ENCODE measurements around the gene GJC2.
A peak's percentile ranks its signal among the peaks of the same experiment; 100 is the strongest.

The GJC2 gene

DNA sequence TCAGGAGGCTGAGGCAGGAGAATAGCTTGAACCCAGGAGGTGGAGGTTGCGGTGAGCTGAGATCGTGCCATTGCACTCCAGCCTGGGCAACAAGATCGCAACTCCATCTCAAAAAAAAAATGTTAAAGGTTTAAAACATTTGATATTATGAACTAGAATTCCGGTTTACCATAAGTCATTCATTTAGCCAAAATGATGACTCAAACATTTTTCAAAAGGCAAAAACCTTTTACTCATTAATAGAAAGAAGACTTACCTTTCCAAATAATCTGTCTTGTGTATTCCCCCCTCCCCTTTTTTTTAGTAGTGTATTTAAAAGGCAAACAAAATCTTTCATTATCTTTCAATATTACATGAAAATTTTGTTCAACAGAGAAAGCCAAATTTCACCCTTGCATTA, 32.4 kb upstream of the GJC2 start:
- DNase-seq = no peak

DNA sequence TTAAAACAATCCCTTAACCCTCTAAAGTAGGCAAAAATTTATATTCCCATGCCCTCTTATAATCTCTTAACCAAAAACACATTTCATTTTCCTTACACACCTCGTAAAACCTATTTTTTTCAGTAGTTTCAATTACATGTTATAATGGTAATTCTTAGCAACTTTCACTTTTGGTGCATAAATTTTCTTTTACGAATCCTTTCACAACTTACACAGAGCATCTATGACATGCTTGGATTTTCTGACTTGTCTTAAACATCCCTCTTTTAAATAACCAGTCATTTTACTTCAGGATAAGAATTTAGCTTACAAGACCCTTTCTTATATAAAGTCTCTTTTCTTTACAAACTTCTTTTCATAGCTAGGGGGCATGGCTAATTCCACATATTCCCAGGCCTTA, 31.7 kb upstream of the GJC2 start:
- DNase-seq = peak; percentile 30

DNA sequence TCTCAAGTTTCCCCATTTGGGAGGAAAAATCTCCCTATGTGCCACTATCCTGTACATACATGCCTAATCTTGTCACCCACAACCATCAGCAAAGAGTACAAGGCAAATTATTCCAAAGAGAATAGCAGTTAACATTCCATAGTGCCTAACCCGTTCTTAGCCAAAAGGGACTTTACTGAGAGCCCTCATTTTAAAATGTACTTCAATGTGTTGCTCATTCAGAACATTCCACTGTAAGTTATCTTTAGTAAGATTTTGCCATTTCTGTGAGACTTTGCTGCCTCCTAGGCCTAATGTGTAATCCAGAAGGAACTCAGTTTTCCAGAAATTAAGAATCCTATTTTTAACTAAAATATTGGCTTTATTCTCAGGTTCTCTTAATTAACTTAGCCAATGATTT, 29.4 kb upstream of the GJC2 start:
- DNase-seq = no peak

DNA sequence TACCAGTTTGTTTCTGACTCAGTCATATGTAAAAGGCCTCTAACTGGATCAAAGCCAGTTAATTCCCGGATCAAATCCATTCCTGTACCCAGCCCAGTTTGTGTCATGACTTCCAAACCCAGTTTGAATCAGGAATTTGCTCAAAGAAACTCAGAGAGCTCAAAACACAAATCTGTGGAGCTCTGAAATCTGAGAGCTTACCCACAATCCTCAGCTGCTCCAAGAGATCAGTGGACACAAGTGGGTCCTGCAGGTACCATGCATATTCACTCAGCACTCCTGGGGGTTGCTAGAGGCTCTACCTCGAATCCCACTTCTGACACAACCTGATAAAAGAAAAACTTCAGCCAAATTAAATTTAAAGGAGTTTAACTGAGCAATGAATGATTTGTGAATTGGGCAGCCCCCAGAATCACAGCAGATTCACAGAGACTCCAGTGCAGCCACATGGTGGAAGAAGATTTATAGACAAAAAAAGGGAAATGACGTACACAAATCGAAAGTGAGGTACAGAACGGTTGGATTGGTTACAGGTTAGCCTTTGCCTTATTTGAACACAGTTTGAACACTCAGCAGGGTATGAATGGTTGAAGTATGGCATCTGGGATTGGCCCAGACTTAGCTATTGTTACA, 28.8 kb upstream of the GJC2 start:
- DNase-seq = no peak

DNA sequence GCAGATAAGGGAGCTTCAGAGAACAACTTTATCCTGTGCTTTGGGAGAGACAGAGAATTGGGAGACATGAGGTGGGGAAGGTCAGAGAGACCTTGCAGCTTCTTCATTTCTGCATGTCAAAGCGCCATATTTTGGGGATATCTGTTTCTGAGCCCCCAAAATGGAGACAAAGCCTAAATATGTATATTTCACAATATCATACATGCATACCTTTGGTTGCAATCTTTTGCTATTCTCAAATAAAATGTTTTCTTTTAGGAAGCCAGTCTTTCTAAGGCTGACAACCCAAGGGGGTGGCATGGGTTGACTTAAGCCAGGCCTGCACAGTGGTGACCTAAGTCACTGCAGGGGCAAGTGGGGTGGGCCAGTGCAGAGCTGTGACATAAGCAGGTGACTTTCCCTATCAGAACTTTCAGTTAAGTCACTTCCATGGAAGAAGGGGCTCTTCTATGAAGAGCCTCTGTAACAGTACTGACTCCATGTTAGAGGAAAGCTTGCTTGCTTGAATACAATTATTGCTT, 26.7 kb upstream of the GJC2 start:
- DNase-seq = no peak

DNA sequence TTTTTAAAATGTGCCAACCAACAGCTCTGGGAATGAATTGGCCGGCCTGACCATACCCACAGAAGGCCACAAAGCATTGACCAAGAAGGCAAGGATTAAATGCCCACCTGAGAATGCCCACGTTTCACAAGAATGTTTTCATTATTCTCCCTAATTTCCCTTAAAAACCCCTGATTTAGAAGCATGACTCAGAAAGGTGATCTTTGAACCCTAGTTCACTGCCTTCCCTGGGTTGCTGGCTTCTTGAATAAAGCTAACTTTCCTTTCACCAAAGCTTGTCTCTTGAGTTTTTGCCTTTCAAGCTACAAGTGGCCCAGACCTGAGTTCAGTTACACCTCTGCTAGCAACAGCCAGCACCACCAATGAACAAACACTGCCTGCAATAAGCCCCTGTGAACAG, 26.2 kb upstream of the GJC2 start:
- no peak for DNase-seq

DNA sequence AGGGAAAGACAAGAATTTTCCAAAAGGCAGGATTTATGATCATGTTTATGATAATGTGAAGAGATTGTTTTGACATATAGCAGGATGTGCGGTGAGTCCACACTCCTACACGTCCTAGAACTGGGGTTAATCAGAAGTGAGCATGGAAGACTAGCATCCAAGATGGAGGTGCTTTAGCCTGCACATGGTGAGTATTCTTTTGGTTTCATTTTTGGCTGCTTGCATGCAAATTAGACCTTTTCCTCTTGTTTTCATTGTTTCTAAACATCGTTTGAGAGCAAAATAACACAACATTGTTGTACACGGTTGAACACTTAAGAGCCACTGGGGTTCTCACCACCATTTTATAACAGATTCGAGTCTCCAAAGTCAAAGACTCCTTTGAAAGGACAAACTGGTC, 24.5 kb upstream of the GJC2 start:
- DNase-seq = no peak

DNA sequence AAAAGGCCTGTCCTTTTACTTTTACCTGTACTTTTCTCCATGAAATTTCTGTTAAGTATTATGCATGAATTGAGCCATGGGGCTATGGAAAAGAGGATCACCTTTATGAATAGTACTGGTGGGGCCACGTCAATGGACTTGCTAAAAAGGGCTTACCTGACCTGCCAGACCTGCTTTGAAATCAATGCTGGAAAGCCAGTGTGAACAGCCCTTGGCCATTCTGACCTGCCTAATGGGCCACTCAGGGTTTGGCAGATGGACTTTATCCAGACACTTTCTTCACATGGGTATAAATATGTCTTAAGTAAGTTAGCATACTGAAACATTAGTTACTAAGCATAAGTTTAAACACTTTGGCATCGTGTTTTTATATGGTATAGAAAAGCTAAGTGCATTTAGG, 18.0 kb upstream of the GJC2 start:
- DNase-seq = no peak

DNA sequence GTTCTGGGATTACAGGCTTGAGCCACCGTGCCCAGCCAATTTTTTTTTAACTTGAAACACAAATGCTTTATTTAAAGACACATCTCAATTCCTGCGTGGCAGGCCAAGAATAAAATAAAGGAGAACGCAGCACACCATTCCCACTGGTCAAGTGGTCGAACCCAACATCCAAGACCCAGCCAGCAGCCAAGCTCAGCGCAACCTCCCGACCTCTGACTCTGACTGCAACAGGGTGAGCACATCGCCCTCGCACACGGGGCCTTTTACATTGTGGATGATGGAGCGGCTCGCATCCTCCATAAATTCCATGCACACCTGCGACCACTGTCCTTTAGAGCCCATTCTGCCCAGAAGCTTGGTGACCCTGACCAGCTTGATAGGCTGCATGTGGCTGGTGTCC, 15.1 kb upstream of the GJC2 start:
- no peak for DNase-seq

DNA sequence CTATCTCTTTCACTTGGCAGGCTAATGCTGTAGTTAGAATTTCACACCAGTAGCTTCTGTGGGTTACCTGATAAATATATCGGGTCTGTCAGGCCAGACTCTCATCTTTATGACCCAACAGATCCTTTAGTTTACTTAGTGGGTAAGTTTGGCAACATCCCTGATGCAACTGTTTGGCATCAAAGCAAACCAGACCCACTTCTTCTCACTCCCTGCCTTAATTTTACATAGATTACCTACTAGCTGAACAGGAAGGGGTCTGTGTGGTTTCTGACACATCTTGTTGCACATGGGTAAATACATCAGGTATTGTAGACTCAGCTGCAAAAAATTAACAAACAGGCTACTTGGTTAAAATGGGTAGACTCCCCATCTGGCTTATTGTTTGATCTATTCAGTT, 12.8 kb upstream of the GJC2 start:
- DNase-seq = peak; percentile 43

DNA sequence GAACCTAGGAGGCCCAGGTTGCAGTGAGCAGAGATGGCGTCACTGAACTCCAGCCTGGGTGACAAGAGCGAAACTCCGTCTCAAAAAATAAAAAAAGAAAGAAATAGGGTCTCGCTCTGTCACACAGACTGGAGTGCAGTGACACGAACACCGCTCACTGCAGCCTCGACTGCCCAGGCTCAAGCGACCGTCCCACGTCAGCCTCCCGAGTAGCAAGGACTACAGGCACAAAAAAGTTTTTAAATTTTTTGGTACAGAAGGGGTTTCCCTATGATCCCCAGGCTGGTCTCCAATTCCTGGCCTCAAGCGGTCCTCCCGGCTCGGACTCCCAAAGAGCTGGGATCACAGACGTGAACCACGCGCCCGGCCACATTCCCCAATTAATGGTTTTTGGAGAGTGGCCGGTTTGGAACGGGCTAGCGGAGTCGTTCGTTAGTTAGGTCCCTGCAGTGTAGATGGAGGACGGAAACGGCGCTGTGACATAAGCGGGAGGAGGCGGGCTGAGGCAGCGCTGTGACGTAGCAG, 10.3 kb upstream of the GJC2 start:
- no peak for DNase-seq

DNA sequence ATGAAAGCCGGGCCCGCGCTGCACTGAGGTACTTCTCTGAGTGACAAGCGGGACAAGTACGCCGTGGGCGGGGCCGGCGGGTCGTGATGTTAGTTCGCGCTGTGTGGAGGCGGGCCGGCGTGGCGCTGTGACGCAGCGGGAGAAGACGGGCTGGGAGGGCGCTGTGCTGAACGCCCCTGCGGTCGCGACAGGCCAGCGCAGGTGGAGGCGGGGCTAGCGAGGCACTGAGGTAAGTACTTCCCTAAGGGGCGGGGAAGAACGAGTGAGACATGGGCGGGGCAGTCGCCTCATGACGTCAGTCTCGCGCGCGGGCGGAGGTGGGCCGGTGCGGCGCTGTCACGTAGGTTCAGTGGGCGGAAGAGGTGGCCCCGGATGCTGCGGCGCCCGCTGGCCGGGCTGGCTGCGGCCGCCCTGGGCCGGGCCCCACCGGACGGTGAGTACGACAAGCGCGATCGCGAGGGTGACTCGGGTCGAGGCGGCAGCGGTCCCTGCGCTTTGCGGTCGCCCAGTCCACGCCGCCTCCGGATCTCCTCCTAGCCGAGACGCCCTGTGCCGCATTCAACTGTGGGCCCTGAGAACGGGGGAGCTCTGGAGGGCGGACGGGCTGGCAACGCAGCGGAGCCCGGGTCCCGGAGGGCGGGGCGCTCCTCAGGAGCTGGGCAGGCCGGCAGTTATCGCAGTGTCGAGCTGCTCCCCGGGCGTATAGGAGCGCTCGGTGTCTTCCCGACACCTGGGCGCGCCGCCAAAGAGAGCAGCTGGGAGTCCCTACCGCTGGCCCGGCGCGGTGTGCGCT, 9.6 kb upstream of the GJC2 start, which contains the start of gene GUK1:
Gene GUK1, plus strand, starts transcription at position 349 of the 793 bp plus-strand sequence. Its CDS starts 24 bp downstream, at position 373.
- peak; percentile 100 for DNase-seq

DNA sequence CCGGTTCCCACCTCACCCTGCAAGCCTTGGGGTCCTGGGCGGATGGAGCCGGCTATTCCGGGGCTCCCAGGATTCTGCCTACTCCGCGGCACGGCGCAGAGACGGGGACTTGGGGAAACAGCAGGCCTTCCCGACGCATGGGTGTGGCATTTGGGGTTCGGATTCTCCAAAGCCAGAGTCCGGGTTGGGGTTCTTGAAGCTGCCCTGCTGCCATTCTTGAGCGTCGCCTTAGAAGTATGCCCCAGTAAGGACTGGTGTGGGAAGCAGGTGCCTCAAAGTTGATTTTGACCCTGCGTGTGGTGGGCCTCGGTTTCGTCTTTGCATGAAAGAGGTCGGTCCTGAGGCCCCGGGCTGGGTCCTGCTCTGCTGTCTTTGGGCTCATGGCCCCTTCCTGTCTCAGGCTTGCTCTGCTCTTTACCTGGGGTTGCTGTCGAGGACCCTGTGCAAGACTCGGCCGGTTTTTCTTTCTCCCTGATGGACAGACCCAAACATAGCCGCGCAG, 9.0 kb upstream of the GJC2 start:
- peak; percentile 50 for DNase-seq

DNA sequence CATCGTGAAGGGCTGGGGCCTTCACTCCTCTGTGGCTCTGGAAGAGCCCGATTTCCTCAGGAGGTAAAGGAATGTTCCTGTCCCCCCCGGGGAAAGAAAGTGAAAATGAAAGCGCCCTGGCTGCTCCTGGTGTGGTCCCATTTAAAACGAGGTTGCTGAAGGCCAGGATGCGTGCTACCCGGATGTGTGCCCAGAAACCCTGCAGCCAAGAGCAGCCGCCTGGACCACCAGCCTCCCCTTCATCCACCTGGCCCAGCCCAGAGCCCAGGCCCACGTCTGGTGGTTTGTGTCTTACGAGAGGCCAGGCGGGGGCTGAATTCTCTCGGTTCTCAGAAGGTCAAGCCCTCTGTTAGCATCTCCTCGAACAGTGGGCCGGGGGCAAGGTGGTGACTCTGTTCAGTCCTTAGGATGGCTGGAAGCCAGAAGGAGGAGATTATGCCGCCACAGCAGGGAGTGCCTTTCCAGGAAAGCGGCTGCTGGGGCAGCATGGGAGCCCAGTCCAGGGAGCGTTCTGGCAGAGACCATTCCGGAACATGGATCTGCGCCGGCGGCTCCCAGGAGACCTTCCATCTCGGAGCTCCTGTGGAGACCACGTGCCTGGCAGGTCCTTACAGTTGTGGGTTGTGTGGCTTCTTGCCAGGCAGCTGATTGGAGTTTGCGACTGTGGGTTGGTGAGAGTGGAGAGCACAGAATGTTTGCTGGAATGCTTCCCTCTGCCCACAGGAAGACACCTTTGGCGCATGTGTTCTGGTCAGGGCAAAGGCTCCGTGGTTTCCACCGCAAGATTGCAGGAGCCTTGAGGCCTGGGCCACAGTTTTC, 8.3 kb upstream of the GJC2 start:
- DNase-seq = peak; percentile 46

DNA sequence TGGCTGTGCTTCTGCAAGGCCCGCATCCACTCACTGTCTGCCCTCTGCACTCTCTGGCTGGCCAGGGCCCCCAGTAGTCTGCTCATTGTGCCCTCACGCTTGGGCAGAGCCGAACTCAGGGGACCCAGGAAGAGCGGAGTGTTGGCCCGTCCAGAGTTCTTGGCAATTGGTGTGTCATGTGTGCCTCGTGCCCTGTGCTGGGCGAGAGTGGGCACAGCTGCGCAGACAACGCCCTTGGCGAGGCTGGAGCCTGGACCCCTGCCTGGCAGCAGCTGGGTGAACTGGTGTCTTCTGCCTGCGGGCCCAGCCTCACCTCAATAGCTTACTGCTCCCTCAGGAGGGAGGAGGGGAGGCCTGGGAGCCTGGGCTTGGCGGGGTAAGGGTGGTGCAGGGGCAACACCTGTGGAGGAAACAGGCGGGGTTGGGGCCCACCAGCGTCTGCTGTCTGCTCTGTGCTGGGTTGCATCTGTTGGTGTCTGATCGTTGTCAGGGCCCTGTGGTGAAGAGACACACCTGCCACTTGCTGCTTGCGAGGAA, 7.5 kb upstream of the GJC2 start:
- no peak for DNase-seq

DNA sequence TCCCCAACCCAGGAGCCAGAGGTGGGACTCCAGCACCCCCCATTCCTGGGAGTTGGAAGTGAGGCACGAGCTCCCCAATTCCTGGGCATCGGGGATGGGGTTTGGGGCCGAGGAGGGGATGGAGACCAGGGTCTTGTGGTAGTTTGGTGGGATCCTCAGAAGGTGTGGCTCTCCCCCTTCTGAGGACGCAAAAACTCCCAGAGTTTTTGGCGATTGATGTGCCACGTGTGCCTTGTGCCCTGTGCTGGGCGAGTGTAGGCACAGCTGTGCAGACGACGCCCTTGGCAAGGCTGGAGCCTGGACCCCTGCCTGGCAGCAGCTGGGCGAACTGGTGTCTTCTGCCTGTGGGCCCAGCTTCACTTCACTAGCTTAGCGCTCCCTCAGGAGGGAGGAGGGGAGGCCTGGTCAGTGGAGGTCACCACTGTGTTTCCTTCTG, 7.0 kb upstream of the GJC2 start:
- DNase-seq = no peak

DNA sequence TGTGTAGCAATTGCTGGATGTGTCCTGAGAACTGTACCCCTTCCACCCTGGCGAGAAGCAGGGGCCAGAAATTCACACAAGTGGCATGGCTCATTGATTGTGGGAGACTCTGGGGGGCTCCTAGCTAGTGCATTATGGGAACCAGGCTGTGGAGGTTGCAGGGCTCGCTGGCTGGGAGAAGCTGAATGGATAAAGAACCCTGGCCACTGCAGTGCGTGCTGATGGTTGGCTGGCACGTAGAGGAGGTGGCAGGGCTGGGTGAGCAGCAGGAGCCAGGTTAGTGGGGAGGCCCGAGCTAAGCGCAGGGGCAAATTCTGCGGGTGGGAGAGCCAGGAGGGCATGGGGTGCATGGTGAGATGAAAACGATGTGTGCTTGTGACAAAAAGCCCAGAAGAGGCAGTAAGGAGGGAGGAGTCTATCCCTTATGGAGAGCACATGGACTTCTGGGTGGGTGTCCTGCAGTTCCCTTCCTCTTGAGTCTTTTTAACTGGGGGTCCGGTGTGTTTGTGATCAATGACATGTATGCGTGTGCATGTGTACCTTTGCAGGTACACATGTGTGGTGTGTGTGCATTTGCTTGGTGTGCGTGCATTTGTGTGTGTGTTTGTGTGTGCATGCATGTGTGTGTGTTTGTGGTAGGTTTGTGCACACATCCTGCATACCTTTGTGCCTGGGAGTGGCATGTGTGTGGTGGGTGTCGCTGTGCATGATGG, 6.1 kb upstream of the GJC2 start:
- no peak for DNase-seq

DNA sequence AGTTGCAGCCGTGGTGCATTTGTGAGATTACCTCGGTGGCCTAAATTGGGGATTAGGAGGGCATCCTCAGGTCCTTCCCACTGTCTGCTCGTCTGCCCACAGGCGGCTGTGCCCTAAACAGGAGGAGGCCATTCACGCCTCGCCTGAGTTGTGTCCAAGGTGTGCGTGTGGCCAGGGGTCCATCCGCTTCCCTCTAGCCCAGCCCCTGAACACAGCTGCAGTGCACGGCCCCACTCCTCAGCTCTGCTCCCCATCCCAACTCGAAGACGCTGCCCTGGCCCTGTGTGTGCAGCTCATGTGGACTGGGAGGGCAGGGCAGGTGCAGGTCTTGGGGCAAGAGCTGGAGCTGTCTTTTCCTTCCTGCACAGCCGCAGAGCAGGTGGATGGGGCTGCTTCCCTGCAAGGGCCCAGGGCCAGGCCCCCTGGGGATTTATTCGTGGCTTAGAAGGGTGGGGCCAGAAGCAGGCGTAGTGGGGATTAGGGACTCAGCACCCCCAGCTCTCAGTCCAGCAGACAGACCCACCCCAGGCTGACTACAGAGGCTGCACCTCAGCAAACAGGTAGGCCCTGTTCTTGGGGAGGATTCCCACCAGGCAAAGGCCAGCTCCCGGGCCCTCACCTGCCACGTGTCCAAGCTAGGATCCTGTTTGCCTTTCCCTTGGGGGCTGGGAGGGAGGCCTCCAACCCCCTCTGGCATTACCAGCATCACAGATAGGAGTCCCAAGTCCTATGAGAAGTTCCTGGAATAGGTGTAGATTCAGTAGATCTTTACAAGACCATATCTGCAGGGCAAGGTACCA, 5.3 kb upstream of the GJC2 start:
- no peak for DNase-seq

DNA sequence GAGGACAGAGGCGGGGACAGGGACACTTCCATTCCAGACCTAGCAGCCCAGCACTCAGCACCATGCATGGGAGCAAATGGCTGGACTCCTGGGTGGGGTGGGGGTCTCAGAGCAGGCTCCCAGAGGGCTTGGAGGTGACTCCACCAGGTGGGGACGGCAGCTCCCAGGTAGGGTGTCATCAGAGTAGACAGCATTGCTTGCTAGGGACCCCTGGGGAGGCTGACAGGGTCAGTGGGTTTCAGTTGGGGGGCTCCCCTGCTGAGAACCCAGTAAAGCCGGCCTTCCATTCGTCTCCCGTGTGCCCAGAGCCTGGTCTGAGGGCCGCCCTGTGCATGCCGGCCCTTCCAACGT, 4.8 kb upstream of the GJC2 start:
- DNase-seq = no peak

DNA sequence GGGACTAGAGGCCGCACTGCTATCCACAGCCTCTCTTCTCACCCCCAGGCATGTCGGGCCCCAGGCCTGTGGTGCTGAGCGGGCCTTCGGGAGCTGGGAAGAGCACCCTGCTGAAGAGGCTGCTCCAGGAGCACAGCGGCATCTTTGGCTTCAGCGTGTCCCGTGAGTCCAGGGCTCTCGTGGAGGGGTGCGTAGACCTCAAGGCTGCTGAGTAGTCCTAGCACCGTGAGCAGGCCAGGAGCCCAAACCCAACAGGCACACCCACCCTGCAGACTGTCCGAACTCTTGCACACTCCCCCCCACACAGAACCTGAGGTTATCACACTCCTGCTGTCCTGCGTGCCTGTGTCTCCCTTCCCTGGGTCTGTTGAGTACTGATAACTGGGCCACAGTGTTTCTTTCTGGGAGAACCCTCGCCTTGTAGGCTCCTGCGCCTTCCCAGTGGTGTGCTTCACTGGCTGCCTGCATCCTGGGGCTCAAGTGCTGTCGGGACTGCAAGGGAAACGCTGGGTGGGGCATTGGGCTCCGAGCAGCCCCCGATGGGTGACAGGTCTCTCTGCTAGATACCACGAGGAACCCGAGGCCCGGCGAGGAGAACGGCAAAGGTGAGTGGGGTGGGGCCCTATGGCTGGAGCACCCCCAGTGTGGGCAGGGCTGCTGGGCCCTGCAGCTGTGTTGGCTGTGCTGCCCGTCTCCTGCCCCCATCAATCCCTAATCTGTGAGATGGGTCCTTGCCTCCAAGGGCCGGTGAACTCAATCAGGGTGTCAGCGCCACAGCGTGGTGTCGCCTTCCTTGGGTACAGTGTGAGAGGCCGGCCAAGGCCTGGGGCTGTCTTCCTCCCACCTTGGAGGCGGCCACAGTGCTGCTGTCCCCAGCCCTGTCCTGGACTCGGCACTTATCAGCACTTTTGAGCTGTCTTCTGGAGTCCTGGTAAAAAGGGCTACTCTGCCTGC, 4.0 kb upstream of the GJC2 start:
- DNase-seq = no peak
